IPS-18c (cell line): ENCODE data around the gene NSG1.
"Not testable (repeated sequence)": the region's sequence is repeated elsewhere in the genome, so short reads cannot be mapped to it uniquely, and the experiment has no call there.

Experiments
- H3K4me3 ChIP-seq: 2 replicates; pipeline ENCODE4 v1.7.0; 2013; ENCODE audit warnings: low read depth, mild to moderate bottlenecking, low read length, moderate library complexity; ENCODE audit not compliant: insufficient read depth
- H3K9me3 ChIP-seq: one replicate; pipeline ENCODE4 v1.6.1; 2013; ENCODE audit warnings: mild to moderate bottlenecking, low read length, moderate library complexity; ENCODE audit not compliant: control insufficient read depth, insufficient read depth

The NSG1 gene

GRCh38 chr4:4422117-4422516, 35.2 kb downstream of the NSG1 start:
- H3K9me3 ChIP-seq, H3K4me3 ChIP-seq: not testable (repeated sequence)

- Histone ChIP-seq H3K9me3 (no peaks in the 10 kb centered on the region), H3K4me3 (no peak overlapping the region)
Measured at GRCh38 chr4:4422856-4423499, 36.1 kb downstream of the NSG1 start.

- Histone ChIP-seq H3K4me3 (no peak overlapping the region), H3K9me3 (no peaks in the 10 kb centered on the region)
Measured at GRCh38 chr4:4423706-4424498, 37.0 kb downstream of the NSG1 start.

- no peak overlapping the region for H3K4me3 ChIP-seq
- no peaks in the 10 kb centered on the region for H3K9me3 ChIP-seq
Measured at GRCh38 chr4:4424499-4425115, 37.7 kb downstream of the NSG1 start.

- no peak overlapping the region for H3K4me3 ChIP-seq
- H3K9me3 ChIP-seq: no peaks in the 10 kb centered on the region
Measured at GRCh38 chr4:4425119-4425690, 38.3 kb downstream of the NSG1 start.

GRCh38 chr4:4425696-4426095, 38.8 kb downstream of the NSG1 start:
- Histone ChIP-seq H3K4me3 (no peak overlapping the region), H3K9me3 (no peaks in the 10 kb centered on the region)

GRCh38 chr4:4426511-4427120, 39.7 kb downstream of the NSG1 start:
- no peaks in the 10 kb centered on the region for H3K9me3 ChIP-seq
- no peak overlapping the region for H3K4me3 ChIP-seq

- Histone ChIP-seq H3K9me3 (no peaks in the 10 kb centered on the region), H3K4me3 (no peak overlapping the region)
Measured at GRCh38 chr4:4427121-4427870, 40.4 kb downstream of the NSG1 start.

GRCh38 chr4:4427886-4428285, 41.0 kb downstream of the NSG1 start:
- Histone ChIP-seq H3K4me3 (no peak overlapping the region), H3K9me3 (no peaks in the 10 kb centered on the region)

GRCh38 chr4:4428966-4429875, 42.3 kb downstream of the NSG1 start:
- no peak overlapping the region for H3K4me3 ChIP-seq
- H3K9me3 ChIP-seq: no peaks in the 10 kb centered on the region

GRCh38 chr4:4430492-4431195, 43.7 kb downstream of the NSG1 start:
- Histone ChIP-seq H3K9me3 (no peaks in the 10 kb centered on the region), H3K4me3 (no peak overlapping the region)

GRCh38 chr4:4432341-4433125, 45.6 kb downstream of the NSG1 start:
- H3K4me3 ChIP-seq: no peak overlapping the region

GRCh38 chr4:4433941-4434340, 47.0 kb downstream of the NSG1 start:
- Histone ChIP-seq H3K4me3 (no peak overlapping the region), H3K9me3 (no peaks in the 10 kb centered on the region)

More at GRCh38 chr4:4432341-4433125, 45.6 kb downstream of the NSG1 start:
- H3K9me3 ChIP-seq: no peaks in the 10 kb centered on the region

- Histone ChIP-seq H3K4me3 (no peak overlapping the region), H3K9me3 (no peaks in the 10 kb centered on the region)
Measured at GRCh38 chr4:4436244-4436823, 49.4 kb downstream of the NSG1 start.
